GM12875 (cell line): ENCODE data around the gene ANXA6.
"Not testable (repeated sequence)": the region's sequence is repeated elsewhere in the genome, so short reads cannot be mapped to it uniquely, and the experiment has no call there.

ENCODE experiments used
- H3K4me3 ChIP-seq: one replicate; pipeline ENCODE4 v1.5.1; 2011; ENCODE audit warnings: low read depth, low read length, control low read depth
- TF ChIP-seq, protein P1 (sequence below): IDR thresholded peaks from 2 replicates; pipeline ENCODE4 v1.5.1; 2011; ENCODE audit warnings: low read depth, mild to moderate bottlenecking, control low read depth, inconsistent platforms, low read length, moderate library complexity, borderline replicate concordance; ENCODE audit not compliant: insufficient read depth

The ANXA6 gene

DNA sequence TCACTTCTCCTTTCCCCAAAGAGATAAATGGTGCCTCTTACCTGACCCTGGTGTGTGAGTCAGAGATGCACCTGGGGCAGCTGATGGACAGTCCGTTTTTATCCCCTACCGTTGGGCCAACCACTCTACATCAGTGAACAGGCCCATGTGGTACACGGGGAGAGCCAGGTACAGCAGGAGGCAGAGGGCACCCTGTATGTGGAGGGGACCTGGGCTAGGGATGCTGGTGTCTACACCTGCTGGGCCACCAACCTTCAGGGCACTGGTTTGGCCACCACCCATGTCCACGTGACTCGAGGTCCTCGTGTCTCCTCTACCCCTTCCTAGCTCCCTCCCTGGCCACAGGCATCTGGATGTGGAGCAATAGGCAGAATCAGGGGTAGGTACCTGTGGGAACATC, 22.7 kb upstream of the ANXA6 start:
- TF ChIP-seq, protein P1, sequence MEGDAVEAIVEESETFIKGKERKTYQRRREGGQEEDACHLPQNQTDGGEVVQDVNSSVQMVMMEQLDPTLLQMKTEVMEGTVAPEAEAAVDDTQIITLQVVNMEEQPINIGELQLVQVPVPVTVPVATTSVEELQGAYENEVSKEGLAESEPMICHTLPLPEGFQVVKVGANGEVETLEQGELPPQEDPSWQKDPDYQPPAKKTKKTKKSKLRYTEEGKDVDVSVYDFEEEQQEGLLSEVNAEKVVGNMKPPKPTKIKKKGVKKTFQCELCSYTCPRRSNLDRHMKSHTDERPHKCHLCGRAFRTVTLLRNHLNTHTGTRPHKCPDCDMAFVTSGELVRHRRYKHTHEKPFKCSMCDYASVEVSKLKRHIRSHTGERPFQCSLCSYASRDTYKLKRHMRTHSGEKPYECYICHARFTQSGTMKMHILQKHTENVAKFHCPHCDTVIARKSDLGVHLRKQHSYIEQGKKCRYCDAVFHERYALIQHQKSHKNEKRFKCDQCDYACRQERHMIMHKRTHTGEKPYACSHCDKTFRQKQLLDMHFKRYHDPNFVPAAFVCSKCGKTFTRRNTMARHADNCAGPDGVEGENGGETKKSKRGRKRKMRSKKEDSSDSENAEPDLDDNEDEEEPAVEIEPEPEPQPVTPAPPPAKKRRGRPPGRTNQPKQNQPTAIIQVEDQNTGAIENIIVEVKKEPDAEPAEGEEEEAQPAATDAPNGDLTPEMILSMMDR: no peak
- no peak overlapping the region for H3K4me3 ChIP-seq

GRCh38 chr5:151179489-151179840, 21.9 kb upstream of the ANXA6 start:
- TF ChIP-seq, protein P1: no peak
- H3K4me3 ChIP-seq: no peak overlapping the region

GRCh38 chr5:151178777-151179488, 21.4 kb upstream of the ANXA6 start:
- no peak overlapping the region for H3K4me3 ChIP-seq
- TF ChIP-seq, protein P1: no peak

GRCh38 chr5:151178372-151178771, 20.8 kb upstream of the ANXA6 start:
- TF ChIP-seq, protein P1: no peak
- no peak overlapping the region for H3K4me3 ChIP-seq

DNA sequence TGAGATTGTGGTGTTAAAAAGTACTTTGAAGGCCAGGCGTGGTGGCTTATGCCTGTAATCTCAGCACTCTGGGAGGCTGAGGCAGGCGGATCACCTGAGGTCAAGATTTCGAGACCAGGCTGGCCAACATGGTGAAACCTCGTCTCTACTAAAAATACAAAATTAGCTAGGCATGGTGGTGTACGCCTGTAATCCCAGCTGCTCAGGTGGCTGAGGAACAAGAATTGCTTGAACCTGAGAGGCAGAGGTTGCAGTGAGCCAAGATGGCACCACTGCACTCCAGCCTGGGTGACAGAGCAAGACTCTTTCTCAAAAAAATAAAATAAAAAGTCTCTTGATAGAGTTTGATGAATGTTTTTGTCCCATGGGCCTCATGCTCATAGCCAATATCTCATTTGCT, 18.7 kb upstream of the ANXA6 start:
- H3K4me3 ChIP-seq: not testable (repeated sequence)

DNA sequence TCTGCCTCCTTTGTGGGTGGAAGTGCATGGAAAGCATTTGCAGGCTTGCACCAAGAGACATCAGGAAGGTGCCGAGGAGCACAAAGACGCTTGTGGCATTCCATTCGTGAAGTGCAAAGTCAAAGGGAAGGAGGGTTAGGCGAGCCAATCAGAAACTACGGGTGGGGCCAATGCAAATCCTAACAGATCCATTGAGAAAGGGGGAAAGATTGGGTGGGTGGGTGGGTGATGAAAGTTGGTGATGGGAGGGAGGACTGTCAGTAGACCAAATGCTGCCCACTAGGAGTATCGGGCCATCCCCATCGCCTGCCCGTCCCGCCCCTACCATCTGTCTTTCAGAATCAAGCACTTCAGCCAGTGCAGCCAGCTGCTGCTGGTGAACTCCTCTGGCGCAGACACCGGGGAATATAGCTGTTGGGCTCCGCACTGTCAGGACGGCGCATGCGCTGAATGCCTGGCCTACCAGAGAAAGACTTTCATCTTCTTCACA, 17.1 kb upstream of the ANXA6 start:
- TF ChIP-seq, protein P1: no peak
- H3K4me3 ChIP-seq: no peak overlapping the region

GRCh38 chr5:151173711-151174611, 16.4 kb upstream of the ANXA6 start:
- no peak overlapping the region for H3K4me3 ChIP-seq
- TF ChIP-seq, protein P1: no peak
